Mesenchymal stem cell (in vitro differentiated cells and primary cell): Measurements from ENCODE around the gene DLGAP1.

Experiments
- DNase-seq: peaks from one replicate; pipeline ENCODE4 v3.0.0-alpha.2; 2013
- H2AFZ ChIP-seq: one replicate; pipeline ENCODE4 v1.6.1; 2013; ENCODE audit warnings: low read depth, mild to moderate bottlenecking, control low read depth, inconsistent platforms, low read length, moderate library complexity
- H2AK5ac ChIP-seq: 2 replicates; pipeline ENCODE4 v1.6.1; 2013; ENCODE audit warnings: low read length, moderate library complexity, mild to moderate bottlenecking, inconsistent platforms; ENCODE audit not compliant: severe bottlenecking
- H2BK120ac ChIP-seq: one replicate; pipeline ENCODE4 v1.6.1; 2013; ENCODE audit warnings: low read depth, mild to moderate bottlenecking, inconsistent platforms, low read length, moderate library complexity
- H2BK12ac ChIP-seq, 2 experiments: one replicate each; pipeline ENCODE4 v1.6.1; 2013; ENCODE audit warnings: inconsistent platforms in 2 of 2, low read length in 2 of 2, mild to moderate bottlenecking in 2 of 2, moderate library complexity in 2 of 2, control low read depth in 1 of 2
- H2BK15ac ChIP-seq: one replicate; pipeline ENCODE4 v1.6.1; 2013; ENCODE audit warnings: mild to moderate bottlenecking, low read depth, inconsistent platforms; ENCODE audit not compliant: poor library complexity, severe bottlenecking
- H2BK5ac ChIP-seq: 2 replicates; pipeline ENCODE4 v1.6.1; 2013; ENCODE audit warnings: low read depth, mild to moderate bottlenecking, low read length, control low read depth, inconsistent platforms; ENCODE audit not compliant: poor library complexity, severe bottlenecking
- H3K14ac ChIP-seq, 2 experiments: one replicate each; pipeline ENCODE4 v1.6.1; 2013; ENCODE audit warnings: inconsistent platforms in 2 of 2, low read length in 2 of 2, control low read depth in 1 of 2, mild to moderate bottlenecking in 1 of 2, moderate library complexity in 1 of 2
- H3K18ac ChIP-seq, 2 experiments: one replicate each; pipeline ENCODE4 v1.6.1; 2013; ENCODE audit warnings: inconsistent platforms in 2 of 2, low read length in 2 of 2, control low read depth in 1 of 2, low read depth in 1 of 2, mild to moderate bottlenecking in 1 of 2
- H3K23ac ChIP-seq, 2 experiments: one replicate each; pipeline ENCODE4 v1.6.1; 2013; ENCODE audit warnings: inconsistent platforms in 2 of 2, low read length in 2 of 2, mild to moderate bottlenecking in 2 of 2, moderate library complexity in 2 of 2, control low read depth in 1 of 2
- H3K27ac ChIP-seq: 2 replicates; pipeline ENCODE4 v1.5.1; 2013; ENCODE audit warnings: mild to moderate bottlenecking, moderate library complexity, low read length, control low read depth, inconsistent platforms; ENCODE audit not compliant: poor library complexity, severe bottlenecking
- H3K27me3 ChIP-seq, 2 experiments: 2 replicates each; pipeline versions ENCODE4 v1.6.1 to v1.7.0; 2013; ENCODE audit warnings: low read length in 2 of 2, mild to moderate bottlenecking in 2 of 2, moderate library complexity in 2 of 2, control low read depth in 1 of 2, inconsistent platforms in 1 of 2; ENCODE audit not compliant: control insufficient read depth in 1 of 2, insufficient read depth in 1 of 2
- H3K36me3 ChIP-seq, 2 experiments: 2 replicates each; pipeline versions ENCODE4 v1.6.1 to v1.7.0; 2013; ENCODE audit warnings: low read length in 2 of 2, control low read depth in 1 of 2, inconsistent platforms in 1 of 2, low read depth in 1 of 2, mild to moderate bottlenecking in 1 of 2; ENCODE audit not compliant: insufficient read depth in 2 of 2, control insufficient read depth in 1 of 2
- H3K4ac ChIP-seq, 2 experiments: one replicate each; pipeline ENCODE4 v1.6.1; 2013; ENCODE audit warnings: inconsistent platforms in 2 of 2, low read length in 2 of 2, mild to moderate bottlenecking in 2 of 2, moderate library complexity in 2 of 2, control low read depth in 1 of 2, low read depth in 1 of 2
- H3K4me1 ChIP-seq: 2 replicates; pipeline ENCODE4 v1.6.1; 2013; ENCODE audit warnings: low read depth, low read length, control low read depth; ENCODE audit not compliant: control insufficient read depth, insufficient read depth
- H3K4me2 ChIP-seq: 2 replicates; pipeline ENCODE4 v1.6.1; 2013; ENCODE audit warnings: low read length, mild to moderate bottlenecking, inconsistent platforms; ENCODE audit not compliant: poor library complexity, severe bottlenecking
- H3K4me3 ChIP-seq, 2 experiments: 2 replicates each; pipeline versions ENCODE4 v1.5.1 to v1.7.0; 2013; ENCODE audit warnings: low read length in 2 of 2, mild to moderate bottlenecking in 2 of 2, control low read depth in 1 of 2, low read depth in 1 of 2; ENCODE audit not compliant: insufficient read depth in 1 of 2
- H3K79me1 ChIP-seq: replicated peaks from 2 replicates; pipeline ENCODE4 v1.6.1; 2013; ENCODE audit warnings: mild to moderate bottlenecking, control low read depth, low read length, inconsistent platforms; ENCODE audit not compliant: poor library complexity, severe bottlenecking
- H3K9ac ChIP-seq: 2 replicates; pipeline ENCODE4 v1.7.0; 2013; ENCODE audit warnings: mild to moderate bottlenecking, low read length, moderate library complexity
- H3K9me3 ChIP-seq: 2 replicates; pipeline ENCODE4 v1.7.0; 2013; ENCODE audit warnings: mild to moderate bottlenecking, low read length; ENCODE audit not compliant: control insufficient read depth
- H4K8ac ChIP-seq: one replicate; pipeline ENCODE4 v1.6.1; 2013; ENCODE audit warnings: inconsistent platforms, mild to moderate bottlenecking, low read length, moderate library complexity
- H4K91ac ChIP-seq: one replicate; pipeline ENCODE4 v1.6.1; 2013; ENCODE audit warnings: mild to moderate bottlenecking, low read length, inconsistent platforms
- WGBS: methylation state at CpG from one replicate; pipeline ENCODE4 v1.1.7; 2013; ENCODE audit warnings: mixed read lengths; 5-methylcytosine and 5-hydroxymethylcytosine counted together

DLGAP1 gene

GRCh38 chr18:3661989-3662388 lies 793.1 kb downstream of the DLGAP1 start:
- Histone ChIP-seq H3K27me3 (no peaks in the 10 kb centered on the region), H2AK5ac (no peak overlapping the region), H3K4ac (no peak overlapping the region), H4K8ac (no peak overlapping the region), H3K27ac (no peak overlapping the region), H3K4me2 (no peak overlapping the region), H3K18ac (no peak overlapping the region), H3K36me3 (peaks cover 3% of the 10 kb centered on the region in 2 experiments), H3K4me1 (peaks cover 1% of the 10 kb centered on the region), H2BK5ac (no peak overlapping the region), H3K14ac (no peak overlapping the region), H2BK120ac (no peak overlapping the region), H2BK15ac (no peak overlapping the region), H2BK12ac (no peak overlapping the region), H3K79me1 (peaks cover 2% of the 10 kb centered on the region), H3K9ac (no peak overlapping the region), H3K4me3 (no peak overlapping the region), H3K23ac (no peak overlapping the region), H2AFZ (no peak overlapping the region), H4K91ac (no peak overlapping the region), H3K9me3 (no peaks in the 10 kb centered on the region)
- WGBS, result no CpG with 5 or more reads among the region's 1 CpG
- DNase-seq, result no peak

GRCh38 chr18:3660739-3661515 lies 794.2 kb downstream of the DLGAP1 start:
- no peak for DNase-seq
- Histone ChIP-seq H3K4me3 (no peak overlapping the region), H3K36me3 (peaks cover 3% of the 10 kb centered on the region in 2 experiments), H3K27ac (no peak overlapping the region), H2AK5ac (no peak overlapping the region), H3K14ac (no peak overlapping the region), H2BK15ac (no peak overlapping the region), H2AFZ (no peak overlapping the region), H3K4ac (peak overlapping the region in 1 of 2 experiments; percentile 2), H3K9ac (no peak overlapping the region), H3K23ac (no peak overlapping the region), H4K8ac (no peak overlapping the region), H3K79me1 (peaks cover 2% of the 10 kb centered on the region), H3K4me1 (peaks cover 1% of the 10 kb centered on the region), H2BK12ac (peak overlapping the region; percentile 38 to 77), H2BK120ac (no peak overlapping the region), H4K91ac (no peak overlapping the region), H3K9me3 (no peaks in the 10 kb centered on the region), H3K4me2 (no peak overlapping the region), H3K18ac (peak overlapping the region in 1 of 2 experiments; percentile 29), H3K27me3 (no peaks in the 10 kb centered on the region), H2BK5ac (no peak overlapping the region)
- 83% methylated on average over 3 of the region's 4 CpGs for WGBS

- no peak overlapping the region for H3K4me2 ChIP-seq
- no peak overlapping the region for H2AFZ ChIP-seq
- H4K8ac ChIP-seq, result no peak overlapping the region
- H3K4ac ChIP-seq, result no peak overlapping the region
- H3K36me3 ChIP-seq, result peaks cover 3% of the 10 kb centered on the region in 2 experiments
- WGBS, result no CpG with 5 or more reads among the region's 1 CpG
- no peak overlapping the region for H2BK5ac ChIP-seq
- H2BK15ac ChIP-seq, result no peak overlapping the region
- no peak overlapping the region for H3K23ac ChIP-seq
- no peak overlapping the region for H2BK12ac ChIP-seq
- no peak overlapping the region for H3K4me3 ChIP-seq
- no peak overlapping the region for H2AK5ac ChIP-seq
- H3K18ac ChIP-seq, result no peak overlapping the region
- H3K9ac ChIP-seq, result no peak overlapping the region
- H3K9me3 ChIP-seq, result no peaks in the 10 kb centered on the region
- no peak overlapping the region for H2BK120ac ChIP-seq
- no peak overlapping the region for H3K27ac ChIP-seq
- no peak for DNase-seq
- H3K27me3 ChIP-seq, result no peaks in the 10 kb centered on the region
- H3K4me1 ChIP-seq, result peaks cover 4% of the 10 kb centered on the region
- H3K79me1 ChIP-seq, result peaks cover 3% of the 10 kb centered on the region
- H3K14ac ChIP-seq, result no peak overlapping the region
- H4K91ac ChIP-seq, result no peak overlapping the region
Observed at GRCh38 chr18:3658529-3658928, 796.6 kb downstream of the DLGAP1 start.

GRCh38 chr18:3655254-3656050 lies 799.7 kb downstream of the DLGAP1 start:
- WGBS, result 89% methylated on average over 13 of the region's 15 CpGs
- H3K4me3 ChIP-seq, result no peak overlapping the region
- peak overlapping the region; percentile 0 for H2AFZ ChIP-seq
- no peak for DNase-seq
- no peak overlapping the region for H3K27ac ChIP-seq
- H4K8ac ChIP-seq, result peak overlapping the region; percentile 45
- H3K9me3 ChIP-seq, result no peaks in the 10 kb centered on the region
- no peak overlapping the region for H3K9ac ChIP-seq
- H2BK15ac ChIP-seq, result peak overlapping the region; percentile 78
- H2AK5ac ChIP-seq, result no peak overlapping the region
- no peak overlapping the region for H3K23ac ChIP-seq
- H3K14ac ChIP-seq, result peak overlapping the region in 1 of 2 experiments; percentile 92
- peaks cover 2% of the 10 kb centered on the region for H3K79me1 ChIP-seq
- no peak overlapping the region for H3K4me2 ChIP-seq
- H2BK5ac ChIP-seq, result no peak overlapping the region
- H2BK12ac ChIP-seq, result peak overlapping the region in 1 of 2 experiments; percentile 96
- H3K27me3 ChIP-seq, result no peaks in the 10 kb centered on the region
- H2BK120ac ChIP-seq, result no peak overlapping the region
- no peak overlapping the region for H4K91ac ChIP-seq
- H3K4me1 ChIP-seq, result peaks cover 8% of the 10 kb centered on the region
- H3K18ac ChIP-seq, result peak overlapping the region; percentile 38 to 78
- peak overlapping the region in 1 of 2 experiments; percentile 41 for H3K4ac ChIP-seq
- H3K36me3 ChIP-seq, result no peaks in the 10 kb centered on the region
